Right lobe of liver (tissue), 6 donors: ENCODE results near the gene MYL3. TPM values are rescaled to one million over a fixed set of nuclear protein-coding genes. Genes with fewer than 3 reads are reported as not detected.
A peak's percentile ranks its signal among the peaks of the same experiment; 100 is the strongest.

Experiments
- ATAC-seq, 4 donors: fragments of 200-7000 bp; cut with Tn5 transposase; one replicate each; pipeline ENCODE4 v1.9.1; 2020; ENCODE audit warnings: mild to moderate bottlenecking in 4 of 4, moderate library complexity in 4 of 4
- DNase-seq, 3 donors: peaks; one replicate each; pipeline ENCODE4 v3.0.0-alpha.2; 2020
- H3K27ac ChIP-seq, 3 donors: fragments of 200-600 bp; one replicate each; pipeline ENCODE4 v1.8.0; 2022
- H3K27me3 ChIP-seq, 2 donors: fragments of 200-600 bp; one replicate each; pipeline ENCODE4 v1.8.0; 2022
- H3K36me3 ChIP-seq, 4 donors: fragments of 200-600 bp; sonication (generic) in 1 of 4; one replicate each; pipeline versions ENCODE4 v1.5.1 to v1.8.0; 2017 to 2022; ENCODE audit warnings: control low read depth in 1 of 4
- H3K4me1 ChIP-seq, 4 donors: fragments of 200-600 bp; sonication (generic) in 1 of 4; one replicate each; pipeline versions ENCODE4 v1.5.1 to v1.8.0; 2017 to 2022; ENCODE audit warnings: control low read depth in 1 of 4
- H3K4me3 ChIP-seq, 3 donors: fragments of 200-600 bp; one replicate each; pipeline ENCODE4 v1.8.0; 2022
- H3K9me3 ChIP-seq, 4 donors: fragments of 200-600 bp; sonication (generic) in 1 of 4; one replicate each; pipeline versions ENCODE4 v1.5.1 to v1.8.0; 2017 to 2022; ENCODE audit warnings: control low read depth in 1 of 4
- CTCF ChIP-seq, 4 donors: fragments of 200-600 bp in 3 of 4; fragments of 450-650 bp in 1 of 4; IDR thresholded peaks; one replicate each; pipeline versions ENCODE4 v1.5.1 to v1.8.0; 2016 to 2022; ENCODE audit warnings: antibody characterized with exemption in 4 of 4, mild to moderate bottlenecking in 2 of 4
- POLR2A ChIP-seq: fragments of 450-650 bp; IDR thresholded peaks from one replicate; pipeline ENCODE4 v1.6.1; 2017; ENCODE audit warnings: antibody characterized with exemption, mild to moderate bottlenecking
- WGBS: methylation state at CpG from one replicate; pipeline ENCODE4 v1.1.6; 2018; ENCODE audit warnings: low coverage, low lambda C conversion rate; ENCODE audit not compliant: insufficient coverage; ENCODE audit errors: missing lambda C conversion rate; 5-methylcytosine and 5-hydroxymethylcytosine counted together
- intact Hi-C, 2 donors: fragments of 100-400 bp; cut with DNase I; formaldehyde crosslinking; loops; one replicate each; pipeline versions ENCODE4 v1.11.2 to v1.14.1; 2022
- total RNA-seq, 6 experiments: library from RNA; depleted of rRNA in 2 of 6; stranded (reverse); fragments of >200 nt in 2 of 6; fragmentation: NEBNext Ultra II Directional in 3 of 6; extraction: Animal tissue kit (Norgen Biotek cat#: 25700) in 3 of 6; gene quantifications; one replicate each; pipeline versions ENCODE4 v1.1.0 to v1.2.4, GENCODE V29; 2016 to 2023
- donor health status: DM: no; HTN: yes; CAD: no.
- donor health status: DM: no; HTN: no; CAD: no.
- donor health status: DM: no; HTN: no; CAD: no.
- donor health status: DM: no; HTN: yes; CAD: no.
- donor health status: DM: no; HTN: yes; CAD: no.

The MYL3 gene
- total RNA-seq, 6 experiments from 2014 or later: 0.37 to 2.0 (median 1.00) TPM

- Histone ChIP-seq H3K9me3 (no peaks in the 10 kb centered on the region), H3K27me3 (no peaks in the 10 kb centered on the region), H3K36me3 (no peaks in the 10 kb centered on the region), H3K27ac (no peak overlapping the region), H3K4me3 (no peak overlapping the region), H3K4me1 (no peaks in the 10 kb centered on the region)
- intact Hi-C loops: loop anchor here (5.0 to 10.0 kb wide), 3 partner anchors 46 to 193 kb away; no protein-coding TSS in a partner anchor
- DNase-seq (peak in 1 of 3 donors; percentile 4), ATAC-seq (no peak)
- TF ChIP-seq CTCF (IDR thresholded peaks at IDR 0.05) (no peak), POLR2A (no peak)
- 78% methylated on average over 3 of the region's 6 CpGs for WGBS
Measured at GRCh38 chr3:46900356-46900755, 37.1 kb upstream of the MYL3 start.

- Histone ChIP-seq H3K4me3 (no peak overlapping the region), H3K27me3 (no peaks in the 10 kb centered on the region), H3K9me3 (no peaks in the 10 kb centered on the region), H3K36me3 (no peaks in the 10 kb centered on the region), H3K27ac (no peak overlapping the region), H3K4me1 (no peaks in the 10 kb centered on the region)
- DNase-seq: peak in 1 of 3 donors; percentile 35
- no peak for TF ChIP-seq CTCF (IDR thresholded peaks at IDR 0.05)
- no peak for TF ChIP-seq POLR2A
- ATAC-seq: no peak
- intact Hi-C loops: loop anchor here (5.0 to 10.0 kb wide), 3 partner anchors 45 to 193 kb away; no protein-coding TSS in a partner anchor
- WGBS: no CpG with 5 or more reads among the region's 5 CpGs
Measured at GRCh38 chr3:46900007-46900292, 36.7 kb upstream of the MYL3 start.

- H3K27ac ChIP-seq: no peak overlapping the region
- ATAC-seq: no peak
- 64% methylated on average over 6 of the region's 22 CpGs for WGBS
- DNase-seq: peak in 2 of 3 donors; percentile 16 to 44
- no peaks in the 10 kb centered on the region for H3K9me3 ChIP-seq
- H3K4me3 ChIP-seq: no peak overlapping the region
- no peaks in the 10 kb centered on the region for H3K36me3 ChIP-seq
- H3K27me3 ChIP-seq: no peaks in the 10 kb centered on the region
- TF ChIP-seq POLR2A (no peak), CTCF (IDR thresholded peaks at IDR 0.05) (no peak)
- intact Hi-C loops: loop anchor here (5.0 to 10.0 kb wide), 4 partner anchors 37 to 192 kb away; partner anchors contain the start of gene MYL3 (in 1 of the 2)
- no peaks in the 10 kb centered on the region for H3K4me1 ChIP-seq
Measured at GRCh38 chr3:46899151-46900006, 36.1 kb upstream of the MYL3 start.

- H3K4me3 ChIP-seq: no peak overlapping the region
- intact Hi-C loops: loop anchor here in 1 of 2 donors (5.0 kb wide), 1 partner anchor 36 kb away; the partner anchor contains the start of gene MYL3
- TF ChIP-seq POLR2A: no peak
- TF ChIP-seq CTCF (IDR thresholded peaks at IDR 0.05): no peak
- no peaks in the 10 kb centered on the region for H3K36me3 ChIP-seq
- peak in 2 of 3 donors; percentile 20 to 51 for DNase-seq
- H3K27ac ChIP-seq: no peak overlapping the region
- H3K27me3 ChIP-seq: no peaks in the 10 kb centered on the region
- no peaks in the 10 kb centered on the region for H3K4me1 ChIP-seq
- H3K9me3 ChIP-seq: no peaks in the 10 kb centered on the region
- no peak for ATAC-seq
- WGBS: 32% methylated on average over 22 of the region's 71 CpGs
Measured at GRCh38 chr3:46898321-46899150, 35.3 kb upstream of the MYL3 start.
